HCT116 (cell line): ENCODE data around the gene GID4. TPM values are rescaled to one million over a fixed set of nuclear protein-coding genes. Genes with fewer than 3 reads are reported as not detected.

Experiments
- ATAC-seq: fragments of 200-7000 bp; cut with Tn5 transposase; 2 replicates; pipeline ENCODE4 v1.9.1; 2020; ENCODE audit warnings: mild to moderate bottlenecking, moderate library complexity
- BruUV-seq: library from RNA; stranded (reverse); fragments of 400-500 nt; replicated peaks from 2 replicates; lab custom pipeline; 2021; lab: Mats Ljungman, UMichigan
- CTCF ChIA-PET: fragments of 300-600 bp; sonication (Branson Sonifier 250); formaldehyde crosslinking; loops from one replicate; lab custom pipeline; 2021; ENCODE audit warnings: antibody characterized with exemption; lab: Charles Lee
- POLR2A ChIA-PET: fragments of 300-600, 350-600 bp; sonication (Branson Sonifier 250); formaldehyde crosslinking; loops from one replicate; lab custom pipeline; 2021; ENCODE audit warnings: antibody characterized with exemption; lab: Charles Lee
- RAD21 ChIA-PET, 2 experiments: fragments of 300-600 bp; sonication (Branson Sonifier 250); formaldehyde crosslinking; loops; one replicate each; lab custom pipeline; 2023; ENCODE audit warnings: low total read pairs in 2 of 2; ENCODE audit not compliant: uncharacterized antibody in 2 of 2, unreplicated experiment in 2 of 2, low non-redundant PET in 1 of 2; lab: Charles Lee
- DNase-seq: peaks from one replicate; pipeline ENCODE4 v3.0.0-alpha.2; 2010; ENCODE audit warnings: low read depth, low spot score
- H2AFZ ChIP-seq: fragments of 200-600 bp; shearing (Covaris generic), sonication (generic); 2 replicates; pipeline ENCODE4 v1.6.1; 2017; ENCODE audit warnings: low read depth, mixed run types, mixed read lengths, antibody characterized with exemption, low read length; ENCODE audit not compliant: poor library complexity, severe bottlenecking
- H3K27ac ChIP-seq: 2 replicates; pipeline ENCODE4 v1.5.1; 2012; ENCODE audit warnings: low read depth, low read length
- H3K27me3 ChIP-seq: fragments of 200-600 bp; sonication (generic); 2 replicates; pipeline ENCODE4 v1.6.1; 2016; ENCODE audit warnings: mixed run types, low read length, mixed read lengths; ENCODE audit not compliant: insufficient read depth
- H3K36me3 ChIP-seq, 2 experiments: fragments of 200-500 bp in 1 of 2; fragments of 200-600 bp in 1 of 2; sonication (Bioruptor generic) in 1 of 2; sonication (generic) in 1 of 2; 2 replicates each; pipeline versions ENCODE4 v1.5.1 to v1.6.1; 2014 to 2016; ENCODE audit warnings: low read length in 2 of 2, inconsistent platforms in 1 of 2, mixed read lengths in 1 of 2, mixed run types in 1 of 2; ENCODE audit not compliant: insufficient read depth in 2 of 2, control insufficient read depth in 1 of 2
- H3K4me1 ChIP-seq, 2 experiments: fragments of 200-600 bp in 1 of 2; sonication (generic) in 1 of 2; 2 replicates each; pipeline versions ENCODE4 v1.5.1 to v1.6.1; 2012 to 2017; ENCODE audit warnings: low read length in 2 of 2, inconsistent platforms in 1 of 2, mild to moderate bottlenecking in 1 of 2, mixed read lengths in 1 of 2, mixed run types in 1 of 2, moderate library complexity in 1 of 2; ENCODE audit not compliant: insufficient read depth in 2 of 2, control insufficient read depth in 1 of 2
- H3K4me2 ChIP-seq: fragments of 200-600 bp; sonication (generic); 2 replicates; pipeline ENCODE4 v1.6.1; 2017; ENCODE audit warnings: mixed run types, low read length, mixed read lengths
- H3K4me3 ChIP-seq, 2 experiments: fragments of 200-600 bp in 1 of 2; sonication (generic) in 1 of 2; replicated peaks in 1 of 2; 2 replicates each; pipeline ENCODE4 v1.5.1; 2011 to 2016; ENCODE audit warnings: low read length in 2 of 2, control low read depth in 1 of 2, low read depth in 1 of 2, mild to moderate bottlenecking in 1 of 2, mixed read lengths in 1 of 2, mixed run types in 1 of 2
- H3K79me2 ChIP-seq: fragments of 200-600 bp; sonication (generic); 2 replicates; pipeline ENCODE4 v1.6.1; 2017; ENCODE audit warnings: mild to moderate bottlenecking, mixed run types, low read length, moderate library complexity, mixed read lengths; ENCODE audit not compliant: insufficient read depth
- H3K9ac ChIP-seq: fragments of 200-600 bp; sonication (generic); 2 replicates; pipeline ENCODE4 v1.6.1; 2016; ENCODE audit warnings: low read length, mixed read lengths
- H3K9me2 ChIP-seq: fragments of 200-600 bp; sonication (generic), shearing (Covaris generic); 2 replicates; pipeline ENCODE4 v1.6.1; 2017; ENCODE audit warnings: mixed run types, mild to moderate bottlenecking, moderate library complexity; ENCODE audit not compliant: insufficient read depth
- H3K9me3 ChIP-seq, 2 experiments: fragments of 200-500 bp in 1 of 2; fragments of 200-600 bp in 1 of 2; sonication (Bioruptor generic) in 1 of 2; sonication (generic) in 1 of 2; 2 replicates each; pipeline ENCODE4 v1.6.1; 2014 to 2017; ENCODE audit warnings: low read length in 2 of 2, mixed read lengths in 2 of 2, inconsistent platforms in 1 of 2, low read depth in 1 of 2, mild to moderate bottlenecking in 1 of 2, mixed run types in 1 of 2, moderate library complexity in 1 of 2; ENCODE audit not compliant: control insufficient read depth in 1 of 2, insufficient read depth in 1 of 2
- H4K20me1 ChIP-seq: fragments of 200-600 bp; sonication (generic), shearing (Covaris generic); 2 replicates; pipeline ENCODE4 v1.6.1; 2017; ENCODE audit warnings: mixed run types, mild to moderate bottlenecking, moderate library complexity; ENCODE audit not compliant: insufficient read depth
- CEBPB ChIP-seq: IDR thresholded peaks from 2 replicates; pipeline ENCODE4 v1.6.1; 2012; ENCODE audit warnings: low read depth
- ELF1 ChIP-seq: IDR thresholded peaks from 2 replicates; pipeline ENCODE4 v1.6.1; 2012; ENCODE audit warnings: low read depth, borderline replicate concordance
- EZH2 ChIP-seq: fragments of 200-600 bp; sonication (generic); IDR thresholded peaks from 2 replicates; pipeline ENCODE4 v1.6.1; 2017; ENCODE audit warnings: antibody characterized with exemption, mixed run types
- FOSL1 ChIP-seq: IDR thresholded peaks from 2 replicates; pipeline ENCODE4 v1.6.1; 2012; ENCODE audit warnings: low read depth
- POLR2A ChIP-seq: IDR thresholded peaks from 2 replicates; pipeline ENCODE4 v1.7.0; 2011; ENCODE audit warnings: borderline replicate concordance; ENCODE audit not compliant: insufficient read depth, insufficient read length; ENCODE audit errors: extremely low read depth
- POLR2AphosphoS5 ChIP-seq: IDR thresholded peaks from 2 replicates; pipeline ENCODE4 v1.6.1; 2011; ENCODE audit warnings: mild to moderate bottlenecking, low read depth, low read length, moderate library complexity
- RAD21 ChIP-seq: IDR thresholded peaks from 2 replicates; pipeline ENCODE4 v1.6.1; 2012; ENCODE audit warnings: low read depth, mild to moderate bottlenecking
- SP1 ChIP-seq: IDR thresholded peaks from 2 replicates; pipeline ENCODE4 v1.6.1; 2012; ENCODE audit warnings: low read depth
- YY1 ChIP-seq: IDR thresholded peaks from 2 replicates; pipeline ENCODE4 v1.6.1; 2011; ENCODE audit warnings: low read length, low read depth, moderate library complexity, mild to moderate bottlenecking; ENCODE audit not compliant: insufficient replicate concordance; ENCODE audit errors: extremely low read depth
- ZFX ChIP-seq: fragments of 450-650 bp; IDR thresholded peaks from 2 replicates; pipeline ENCODE4 v1.6.1; 2017
- ZNF274 ChIP-seq: fragments of 200-500 bp; sonication (Bioruptor generic); IDR thresholded peaks from 2 replicates; pipeline ENCODE4 v1.6.1; 2014; ENCODE audit warnings: mild to moderate bottlenecking, low read depth, low read length, inconsistent platforms
- intact Hi-C: fragments of 100-400 bp; cut with micrococcal nuclease; formaldehyde crosslinking; loops from 2 replicates; pipeline ENCODE4 v1.10.0; 2022
- total RNA-seq: library from RNA; stranded (reverse); gene quantifications from one replicate; pipeline ENCODE4 v1.2.1, GENCODE V29; 2021; ENCODE audit not compliant: unreplicated experiment
- TF ChIP-seq, protein P1 (sequence below): IDR thresholded peaks from 2 replicates; pipeline ENCODE4 v1.6.1; 2012; ENCODE audit warnings: low read depth

The GID4 gene
- total RNA-seq, 1 experiment from 2014 or later = 10.8 TPM

DNA sequence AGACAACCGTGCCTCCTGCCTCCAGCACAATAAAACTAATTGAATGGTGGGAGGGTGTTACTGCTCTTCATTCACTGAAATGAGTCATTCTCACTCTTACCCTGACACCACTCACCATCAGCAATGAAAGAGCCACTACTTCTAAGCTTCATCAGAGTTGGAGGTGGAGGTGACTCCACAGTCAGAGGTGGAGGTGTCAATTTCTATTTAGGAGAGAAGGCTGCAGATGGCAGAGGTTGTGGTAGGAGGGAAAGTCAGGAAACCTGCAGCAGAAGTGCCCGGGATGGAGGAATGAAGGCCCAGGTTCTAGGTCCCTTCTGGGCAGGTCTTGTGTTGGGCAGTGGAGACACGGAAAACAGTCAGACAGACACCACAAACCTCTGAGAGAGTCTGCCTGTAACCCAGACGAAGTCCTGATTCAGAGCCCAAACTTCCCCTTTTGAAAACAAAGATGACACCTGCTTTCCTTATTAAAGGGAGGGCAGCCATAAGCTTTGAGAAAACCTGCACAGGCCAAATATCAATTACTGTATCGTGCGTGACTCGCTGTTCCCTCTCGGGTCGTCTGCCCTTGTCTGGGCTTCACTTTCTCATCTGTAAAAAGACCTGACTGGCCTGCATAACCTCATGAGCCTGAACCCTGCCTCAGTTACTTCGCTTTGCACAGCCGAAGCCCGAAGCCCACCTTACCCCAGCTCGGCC, 908 bp upstream of the GID4 start:
- intact Hi-C loops = loop anchor here (5.0 to 10.0 kb wide), 3 partner anchors 46 to 683 kb away; partner anchors contain the start of gene RAI1
- Histone ChIP-seq H3K27ac (peak overlapping the region; percentile 80), H3K27me3 (no peaks in the 10 kb centered on the region), H2AFZ (no peak overlapping the region), H3K4me1 (peaks cover 6 to 24% of the 10 kb centered on the region in 2 experiments; a peak in 3 of 4 replicates), H3K9me2 (no peaks in the 10 kb centered on the region), H3K4me3 (peak overlapping the region; percentile 84 to 85), H3K36me3 (no peaks in the 10 kb centered on the region), H3K9me3 (no peaks in the 10 kb centered on the region), H3K4me2 (peak overlapping the region; percentile 96), H4K20me1 (no peaks in the 10 kb centered on the region), H3K9ac (peak overlapping the region; percentile 79), H3K79me2 (peaks cover 20% of the 10 kb centered on the region)
- RAD21 ChIA-PET = no interaction called here
- ATAC-seq = no peak
- BruUV-seq = TSS peak; percentile 57
- TF ChIP-seq RAD21 (no peak), ZNF274 (no peak), EZH2 (no peak), ELF1 (no peak), POLR2A (no peak), FOSL1 (no peak), CEBPB (no peak), ZFX (no peak), YY1 (no peak), POLR2AphosphoS5 (no peak), SP1 (no peak)
- TF ChIP-seq, protein P1, sequence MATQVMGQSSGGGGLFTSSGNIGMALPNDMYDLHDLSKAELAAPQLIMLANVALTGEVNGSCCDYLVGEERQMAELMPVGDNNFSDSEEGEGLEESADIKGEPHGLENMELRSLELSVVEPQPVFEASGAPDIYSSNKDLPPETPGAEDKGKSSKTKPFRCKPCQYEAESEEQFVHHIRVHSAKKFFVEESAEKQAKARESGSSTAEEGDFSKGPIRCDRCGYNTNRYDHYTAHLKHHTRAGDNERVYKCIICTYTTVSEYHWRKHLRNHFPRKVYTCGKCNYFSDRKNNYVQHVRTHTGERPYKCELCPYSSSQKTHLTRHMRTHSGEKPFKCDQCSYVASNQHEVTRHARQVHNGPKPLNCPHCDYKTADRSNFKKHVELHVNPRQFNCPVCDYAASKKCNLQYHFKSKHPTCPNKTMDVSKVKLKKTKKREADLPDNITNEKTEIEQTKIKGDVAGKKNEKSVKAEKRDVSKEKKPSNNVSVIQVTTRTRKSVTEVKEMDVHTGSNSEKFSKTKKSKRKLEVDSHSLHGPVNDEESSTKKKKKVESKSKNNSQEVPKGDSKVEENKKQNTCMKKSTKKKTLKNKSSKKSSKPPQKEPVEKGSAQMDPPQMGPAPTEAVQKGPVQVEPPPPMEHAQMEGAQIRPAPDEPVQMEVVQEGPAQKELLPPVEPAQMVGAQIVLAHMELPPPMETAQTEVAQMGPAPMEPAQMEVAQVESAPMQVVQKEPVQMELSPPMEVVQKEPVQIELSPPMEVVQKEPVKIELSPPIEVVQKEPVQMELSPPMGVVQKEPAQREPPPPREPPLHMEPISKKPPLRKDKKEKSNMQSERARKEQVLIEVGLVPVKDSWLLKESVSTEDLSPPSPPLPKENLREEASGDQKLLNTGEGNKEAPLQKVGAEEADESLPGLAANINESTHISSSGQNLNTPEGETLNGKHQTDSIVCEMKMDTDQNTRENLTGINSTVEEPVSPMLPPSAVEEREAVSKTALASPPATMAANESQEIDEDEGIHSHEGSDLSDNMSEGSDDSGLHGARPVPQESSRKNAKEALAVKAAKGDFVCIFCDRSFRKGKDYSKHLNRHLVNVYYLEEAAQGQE = no peak
- CTCF ChIA-PET = no interaction called here
- POLR2A ChIA-PET = no interaction called here
- DNase-seq = no peak
